ENCODE data around the gene SLC13A4. TPM values are rescaled to one million over a fixed set of nuclear protein-coding genes. Genes with fewer than 3 reads are reported as not detected.
A peak's percentile ranks its signal among the peaks of the same experiment; 100 is the strongest.
"Not testable (repeated sequence)": the region's sequence is repeated elsewhere in the genome, so short reads cannot be mapped to it uniquely, and the experiment has no call there.

The SLC13A4 gene
- total RNA-seq, 5 donors from 2014 or later (not counting 1 experiment from before 2014, with no cell fraction given) = not detected

GRCh38 chr7:135672560-135673359 lies 55.2 kb downstream of the SLC13A4 start:
- peak in 1 of 35 experiments; percentile 44 for DNase-seq
- no peak overlapping the region for H3K27ac ChIP-seq (ENCODE audit: low read length)
- H3K4me3 ChIP-seq (ENCODE audit: control insufficient read depth in 1 of 2, extremely low read depth in 1 of 2, low read length in 1 of 2) = no peak overlapping the region
- H3K4me1 ChIP-seq (ENCODE audit: control insufficient read depth in 1 of 2, extremely low read depth in 1 of 2, insufficient read depth in 2 of 2, low read length in 2 of 2) = no peaks in the 10 kb centered on the region
- peaks cover 0 to 37% of the 10 kb centered on the region in 2 donors for H3K36me3 ChIP-seq (ENCODE audit: control insufficient read depth in 2 of 2, extremely low read depth in 1 of 2, insufficient read depth in 1 of 2, low read length in 1 of 2)
- H3K27me3 ChIP-seq (replicated peaks in 1 of 2; ENCODE audit: control insufficient read depth in 2 of 2, extremely low read depth in 1 of 2, insufficient read depth in 2 of 2, low read length in 1 of 2) = no peaks in the 10 kb centered on the region
- ATAC-seq (replicated peaks in 1 of 4) = peak in 1 of 4 experiments; percentile 45
- POLR2A ChIA-PET = interaction anchor here in 1 of 2 donors (0.6 to 0.9 kb wide), 3 partner anchors 9 to 287 kb away, joined by 3 to 6 read pairs (median 3); no protein-coding TSS in a partner anchor
- no peaks in the 10 kb centered on the region for H3K9me3 ChIP-seq
- peaks cover 15 to 38% (median 38%) of the 10 kb centered on the region in 3 donors for H3K4me1 Mint-ChIP-seq
- peaks cover 48% of the 10 kb centered on the region for H3K36me3 Mint-ChIP-seq
- WGBS (ENCODE audit: insufficient coverage) = 100% methylated on average over 1 of the region's 3 CpGs
- H3K27ac Mint-ChIP-seq = no peak overlapping the region
- H3K27me3 Mint-ChIP-seq = no peaks in the 10 kb centered on the region
- H3K9me3 Mint-ChIP-seq = no peaks in the 10 kb centered on the region
- CTCF ChIA-PET = interaction anchor here (0.5 to 1.6 kb wide), 6 partner anchors 9 to 962 kb away, joined by 3 to 6 read pairs (median 4); partner anchors contain the start of gene STMP1 (in 1 of the 2)
- no peak overlapping the region for H3K4me3 Mint-ChIP-seq

- Histone ChIP-seq H3K36me3 (ENCODE audit: control insufficient read depth in 2 of 2, extremely low read depth in 1 of 2, insufficient read depth in 1 of 2, low read length in 1 of 2) (peaks cover 0 to 21% of the 10 kb centered on the region in 2 donors), H3K4me3 (ENCODE audit: control insufficient read depth in 1 of 2, extremely low read depth in 1 of 2, low read length in 1 of 2) (no peak overlapping the region), H3K9me3 (no peaks in the 10 kb centered on the region), H3K27ac (ENCODE audit: low read length) (no peak overlapping the region), H3K4me1 (ENCODE audit: control insufficient read depth in 1 of 2, extremely low read depth in 1 of 2, insufficient read depth in 2 of 2, low read length in 2 of 2) (no peaks in the 10 kb centered on the region), H3K27me3 (replicated peaks in 1 of 2; ENCODE audit: control insufficient read depth in 2 of 2, extremely low read depth in 1 of 2, insufficient read depth in 2 of 2, low read length in 1 of 2) (no peaks in the 10 kb centered on the region)
- Mint-ChIP-seq H3K4me1 (peaks cover 31 to 57% (median 54%) of the 10 kb centered on the region in 3 donors), H3K36me3 (peaks cover 44% of the 10 kb centered on the region), H3K4me3 (no peak overlapping the region), H3K9me3 (no peaks in the 10 kb centered on the region), H3K27ac (no peak overlapping the region), H3K27me3 (no peaks in the 10 kb centered on the region)
- no CpG with 5 or more reads among the region's 1 CpG for WGBS (ENCODE audit: insufficient coverage)
- no peak for DNase-seq
- ChIA-PET POLR2A (no interaction called here), CTCF (interaction anchor here in 1 of 2 donors (1.1 kb wide), 1 partner anchor 25 kb away, joined by 3 read pairs; no protein-coding TSS in a partner anchor)
- ATAC-seq (replicated peaks in 1 of 4) = no peak
These were observed 57.8 kb downstream of the SLC13A4 start for GRCh38 chr7:135670179-135670578.

- Mint-ChIP-seq H3K27ac (no peak overlapping the region), H3K9me3 (no peaks in the 10 kb centered on the region), H3K36me3 (peaks cover 44% of the 10 kb centered on the region), H3K4me1 (peaks cover 35 to 61% (median 58%) of the 10 kb centered on the region in 3 donors), H3K4me3 (no peak overlapping the region), H3K27me3 (no peaks in the 10 kb centered on the region)
- POLR2A ChIA-PET = no interaction called here
- CTCF ChIA-PET = no interaction called here
- Histone ChIP-seq H3K27ac (ENCODE audit: low read length) (no peak overlapping the region), H3K4me3 (ENCODE audit: control insufficient read depth in 1 of 2, extremely low read depth in 1 of 2, low read length in 1 of 2) (no peak overlapping the region), H3K4me1 (ENCODE audit: control insufficient read depth in 1 of 2, extremely low read depth in 1 of 2, insufficient read depth in 2 of 2, low read length in 2 of 2) (no peaks in the 10 kb centered on the region), H3K36me3 (ENCODE audit: control insufficient read depth in 2 of 2, extremely low read depth in 1 of 2, insufficient read depth in 1 of 2, low read length in 1 of 2) (peaks cover 0 to 17% of the 10 kb centered on the region in 2 donors), H3K9me3 (no peaks in the 10 kb centered on the region), H3K27me3 (replicated peaks in 1 of 2; ENCODE audit: control insufficient read depth in 2 of 2, extremely low read depth in 1 of 2, insufficient read depth in 2 of 2, low read length in 1 of 2) (no peaks in the 10 kb centered on the region)
- no CpG with 5 or more reads among the region's 1 CpG for whole genome bisulfite sequencing (ENCODE audit: insufficient coverage)
- DNase-seq = no peak
- ATAC-seq (replicated peaks in 1 of 4) = no peak
These were observed 58.2 kb downstream of the SLC13A4 start for GRCh38 chr7:135669774-135670173.

GRCh38 chr7:135668852-135669395 lies 59.1 kb downstream of the SLC13A4 start:
- H3K9me3 Mint-ChIP-seq; H3K36me3 ChIP-seq (ENCODE audit: control insufficient read depth in 2 of 2, extremely low read depth in 1 of 2, insufficient read depth in 1 of 2, low read length in 1 of 2); CTCF ChIA-PET; H3K27me3 ChIP-seq (replicated peaks in 1 of 2; ENCODE audit: control insufficient read depth in 2 of 2, extremely low read depth in 1 of 2, insufficient read depth in 2 of 2, low read length in 1 of 2); ATAC-seq (replicated peaks in 1 of 4); H3K9me3 ChIP-seq; H3K27ac ChIP-seq (ENCODE audit: low read length); POLR2A ChIA-PET; H3K27ac Mint-ChIP-seq; H3K27me3 Mint-ChIP-seq; DNase-seq; H3K4me1 ChIP-seq (ENCODE audit: control insufficient read depth in 1 of 2, extremely low read depth in 1 of 2, insufficient read depth in 2 of 2, low read length in 2 of 2); H3K4me3 ChIP-seq (ENCODE audit: control insufficient read depth in 1 of 2, extremely low read depth in 1 of 2, low read length in 1 of 2); H3K4me3 Mint-ChIP-seq: not testable (repeated sequence)
- Mint-ChIP-seq H3K4me1 (peaks cover 42 to 68% (median 66%) of the 10 kb centered on the region in 3 donors), H3K36me3 (peaks cover 37% of the 10 kb centered on the region)
- WGBS (ENCODE audit: insufficient coverage) = 57% methylated on average over 1 of the region's 6 CpGs

GRCh38 chr7:135667626-135668025 lies 60.4 kb downstream of the SLC13A4 start:
- H3K36me3 Mint-ChIP-seq = peaks cover 25% of the 10 kb centered on the region
- peaks cover 51 to 74% (median 69%) of the 10 kb centered on the region in 3 donors for H3K4me1 Mint-ChIP-seq
- DNase-seq; H3K4me3 ChIP-seq (ENCODE audit: control insufficient read depth in 1 of 2, extremely low read depth in 1 of 2, low read length in 1 of 2); H3K27ac ChIP-seq (ENCODE audit: low read length); H3K9me3 ChIP-seq; ATAC-seq (replicated peaks in 1 of 4); H3K36me3 ChIP-seq (ENCODE audit: control insufficient read depth in 2 of 2, extremely low read depth in 1 of 2, insufficient read depth in 1 of 2, low read length in 1 of 2); H3K27me3 Mint-ChIP-seq; H3K27ac Mint-ChIP-seq; H3K27me3 ChIP-seq (replicated peaks in 1 of 2; ENCODE audit: control insufficient read depth in 2 of 2, extremely low read depth in 1 of 2, insufficient read depth in 2 of 2, low read length in 1 of 2); H3K9me3 Mint-ChIP-seq; H3K4me3 Mint-ChIP-seq; CTCF ChIA-PET: not testable (repeated sequence)
- WGBS (ENCODE audit: insufficient coverage) = no CpG with 5 or more reads among the region's 1 CpG
- POLR2A ChIA-PET = interaction anchor here in 1 of 2 donors (0.7 kb wide), 1 partner anchor 14 kb away, joined by 6 read pairs; no protein-coding TSS in a partner anchor
- peaks cover 0 to 12% of the 10 kb centered on the region in 2 experiments for H3K4me1 ChIP-seq (ENCODE audit: control insufficient read depth in 1 of 2, extremely low read depth in 1 of 2, insufficient read depth in 2 of 2, low read length in 2 of 2)

GRCh38 chr7:135666846-135667245 lies 61.1 kb downstream of the SLC13A4 start:
- Histone ChIP-seq H3K4me3 (ENCODE audit: control insufficient read depth in 1 of 2, extremely low read depth in 1 of 2, low read length in 1 of 2) (no peak overlapping the region), H3K27ac (ENCODE audit: low read length) (no peak overlapping the region), H3K9me3 (no peaks in the 10 kb centered on the region), H3K27me3 (replicated peaks in 1 of 2; ENCODE audit: control insufficient read depth in 2 of 2, extremely low read depth in 1 of 2, insufficient read depth in 2 of 2, low read length in 1 of 2) (no peaks in the 10 kb centered on the region), H3K4me1 (ENCODE audit: control insufficient read depth in 1 of 2, extremely low read depth in 1 of 2, insufficient read depth in 2 of 2, low read length in 2 of 2) (peaks cover 0 to 16% of the 10 kb centered on the region in 2 experiments), H3K36me3 (ENCODE audit: control insufficient read depth in 2 of 2, extremely low read depth in 1 of 2, insufficient read depth in 1 of 2, low read length in 1 of 2) (peaks cover 0 to 2% of the 10 kb centered on the region in 2 donors)
- Mint-ChIP-seq H3K27ac (no peak overlapping the region), H3K4me1 (peaks cover 57 to 75% (median 70%) of the 10 kb centered on the region in 3 donors), H3K9me3 (no peaks in the 10 kb centered on the region), H3K27me3 (no peaks in the 10 kb centered on the region), H3K36me3 (peaks cover 23% of the 10 kb centered on the region), H3K4me3 (no peak overlapping the region)
- ChIA-PET POLR2A (no interaction called here), CTCF (no interaction called here)
- ATAC-seq (replicated peaks in 1 of 4) (no peak), DNase-seq (no peak)
- 100% methylated on average over 1 of the region's 6 CpGs for WGBS (ENCODE audit: insufficient coverage)

Measured in T-cell (primary cell).